Caco-2 (cell line): ENCODE results near the gene TRIM34. TPM values are rescaled to one million over a fixed set of nuclear protein-coding genes. Genes with fewer than 3 reads are reported as not detected.
"Not testable (repeated sequence)": the region's sequence is repeated elsewhere in the genome, so short reads cannot be mapped to it uniquely, and the experiment has no call there.

Experiments
- BruUV-seq: library from RNA; stranded (reverse); fragments of 400-500 nt; replicated peaks from 2 replicates; lab custom pipeline; 2021; lab: Mats Ljungman, UMichigan
- CTCF ChIA-PET: fragments of 300-600 bp; sonication (Branson Sonifier 250); formaldehyde crosslinking; loops from one replicate; lab custom pipeline; 2022; ENCODE audit warnings: antibody characterized with exemption; lab: Charles Lee
- POLR2A ChIA-PET: fragments of 300-600 bp; sonication (Branson Sonifier 250); formaldehyde crosslinking; loops from one replicate; lab custom pipeline; 2022; ENCODE audit warnings: antibody characterized with exemption; lab: Charles Lee
- DNase-seq, 2 experiments: peaks; one replicate each; pipeline versions ENCODE4 v3.0.0 to v3.0.0-alpha.2; 2020 to 2022
- H3K27me3 ChIP-seq: replicated peaks from 2 replicates; pipeline ENCODE4 v1.6.0; 2011; ENCODE audit warnings: low read length; ENCODE audit not compliant: control insufficient read depth, insufficient read depth
- H3K36me3 ChIP-seq: 2 replicates; pipeline ENCODE4 v1.5.1; 2011; ENCODE audit warnings: low read length; ENCODE audit not compliant: control insufficient read depth, insufficient read depth
- H3K4me1 ChIP-seq: fragments of 250-450 bp; sonication (Bioruptor Pico); 2 replicates; pipeline ENCODE4 v1.5.1; 2020; ENCODE audit warnings: mild to moderate bottlenecking
- H3K4me3 ChIP-seq: 2 replicates; pipeline ENCODE4 v1.5.1; 2011; ENCODE audit warnings: low read depth, mild to moderate bottlenecking, control low read depth, low read length
- H3K9me3 ChIP-seq: fragments of 250-450 bp; sonication (Bioruptor Pico); 2 replicates; pipeline ENCODE4 v1.5.1; 2020; ENCODE audit warnings: mild to moderate bottlenecking, moderate library complexity
- H3K27ac Mint-ChIP-seq: one replicate; pipeline ENCODE4 v1.8.0; 2022; ENCODE audit warnings: mixed read lengths; ENCODE audit not compliant: unreplicated experiment
- H3K27me3 Mint-ChIP-seq: one replicate; pipeline ENCODE4 v1.8.0; 2022; ENCODE audit warnings: mixed read lengths; ENCODE audit not compliant: insufficient read depth, unreplicated experiment
- H3K36me3 Mint-ChIP-seq: one replicate; pipeline ENCODE4 v1.8.0; 2022; ENCODE audit warnings: mild to moderate bottlenecking, mixed read lengths; ENCODE audit not compliant: insufficient read depth, unreplicated experiment
- H3K4me1 Mint-ChIP-seq: one replicate; pipeline ENCODE4 v1.8.0; 2022; ENCODE audit warnings: low read depth, mixed read lengths; ENCODE audit not compliant: unreplicated experiment
- H3K4me3 Mint-ChIP-seq: one replicate; pipeline ENCODE4 v1.8.0; 2022; ENCODE audit warnings: mild to moderate bottlenecking, moderate library complexity, mixed read lengths; ENCODE audit not compliant: unreplicated experiment
- H3K9me3 Mint-ChIP-seq: one replicate; pipeline ENCODE4 v1.8.0; 2022; ENCODE audit warnings: mixed read lengths; ENCODE audit not compliant: unreplicated experiment
- intact Hi-C: fragments of 100-400 bp; cut with micrococcal nuclease; formaldehyde crosslinking; loops from one replicate; pipeline ENCODE4 v1.10.0; 2022; ENCODE audit not compliant: unreplicated experiment
- total RNA-seq: library from RNA; stranded (reverse); gene quantifications from 2 replicates; pipeline ENCODE4 v1.2.3, GENCODE V29; 2022
- TF ChIP-seq, protein P1 (sequence below), 2 experiments: fragments of 200-600 bp in 1 of 2; IDR thresholded peaks; 1 replicate in 1 of 2; 2 replicates in 1 of 2; pipeline versions ENCODE4 v1.5.1 to v1.8.0; 2011 to 2022; ENCODE audit warnings: antibody characterized with exemption in 1 of 2, control low read depth in 1 of 2, inconsistent platforms in 1 of 2, low read depth in 1 of 2, low read length in 1 of 2, mild to moderate bottlenecking in 1 of 2, moderate library complexity in 1 of 2; ENCODE audit not compliant: insufficient read depth in 1 of 2, severe bottlenecking in 1 of 2, unreplicated experiment in 1 of 2

Gene TRIM34
- total RNA-seq, 1 experiment from 2014 or later = 4.3 TPM

GRCh38 chr11:5596607-5597201, 28.1 kb upstream of the TRIM34 start, which contains the start of gene TRIM6:
TRIM6 (plus strand) TSS chr11:5596637; CDS start chr11:5596898, 261 bp downstream.
- peak; percentile 34 to 49 for DNase-seq
- Histone ChIP-seq H3K27me3 (no peaks in the 10 kb centered on the region), H3K4me3 (peak within 1 kb of the TSS; percentile 23), H3K9me3 (no peaks in the 10 kb centered on the region), H3K36me3 (no peaks in the 10 kb centered on the region), H3K4me1 (peaks cover 4% of the 10 kb centered on the region; the same call in 1 of the 2 replicates)
- intact Hi-C loops = no loop called here
- BruUV-seq = no TSS peak
- TF ChIP-seq, protein P1, sequence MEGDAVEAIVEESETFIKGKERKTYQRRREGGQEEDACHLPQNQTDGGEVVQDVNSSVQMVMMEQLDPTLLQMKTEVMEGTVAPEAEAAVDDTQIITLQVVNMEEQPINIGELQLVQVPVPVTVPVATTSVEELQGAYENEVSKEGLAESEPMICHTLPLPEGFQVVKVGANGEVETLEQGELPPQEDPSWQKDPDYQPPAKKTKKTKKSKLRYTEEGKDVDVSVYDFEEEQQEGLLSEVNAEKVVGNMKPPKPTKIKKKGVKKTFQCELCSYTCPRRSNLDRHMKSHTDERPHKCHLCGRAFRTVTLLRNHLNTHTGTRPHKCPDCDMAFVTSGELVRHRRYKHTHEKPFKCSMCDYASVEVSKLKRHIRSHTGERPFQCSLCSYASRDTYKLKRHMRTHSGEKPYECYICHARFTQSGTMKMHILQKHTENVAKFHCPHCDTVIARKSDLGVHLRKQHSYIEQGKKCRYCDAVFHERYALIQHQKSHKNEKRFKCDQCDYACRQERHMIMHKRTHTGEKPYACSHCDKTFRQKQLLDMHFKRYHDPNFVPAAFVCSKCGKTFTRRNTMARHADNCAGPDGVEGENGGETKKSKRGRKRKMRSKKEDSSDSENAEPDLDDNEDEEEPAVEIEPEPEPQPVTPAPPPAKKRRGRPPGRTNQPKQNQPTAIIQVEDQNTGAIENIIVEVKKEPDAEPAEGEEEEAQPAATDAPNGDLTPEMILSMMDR (IDR thresholded peaks at IDR 0.05; ENCODE audit: insufficient read depth in 1 of 2, low read depth in 1 of 2, low read length in 1 of 2, severe bottlenecking in 1 of 2, unreplicated experiment in 1 of 2) = no peak
- Mint-ChIP-seq H3K27ac (no peak within 1 kb of the TSS), H3K9me3 (no peaks in the 10 kb centered on the region), H3K4me1 (no peaks in the 10 kb centered on the region), H3K36me3 (no peaks in the 10 kb centered on the region), H3K27me3 (no peaks in the 10 kb centered on the region), H3K4me3 (peak within 1 kb of the TSS; percentile 67)
- ChIA-PET POLR2A (interaction anchor here (0.7 kb wide), 1 partner anchor 24 kb away, joined by 3 read pairs; no protein-coding TSS in a partner anchor), CTCF (no interaction called here)

DNA sequence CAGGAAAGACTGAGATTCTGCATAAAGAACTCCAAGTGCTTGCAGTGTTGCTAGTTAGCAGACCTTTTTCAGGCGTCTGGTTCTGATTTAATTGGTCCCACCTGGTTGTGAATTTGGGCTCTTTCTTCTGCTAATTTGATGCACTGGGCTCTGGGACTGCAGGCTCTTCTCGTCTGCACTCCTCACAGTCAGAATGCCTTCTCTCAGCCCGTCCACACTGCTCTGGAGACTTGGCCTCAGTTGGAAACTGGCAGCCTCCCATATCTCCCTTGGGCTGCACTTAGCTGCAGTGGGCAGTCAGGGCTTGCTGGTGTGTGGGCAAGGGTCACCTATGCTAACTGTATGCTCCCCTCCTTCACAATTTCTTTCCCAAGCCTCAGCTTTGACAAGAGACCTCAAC, 26.8 kb upstream of the TRIM34 start:
- no peaks in the 10 kb centered on the region for H3K27me3 Mint-ChIP-seq
- no TSS peak for BruUV-seq
- H3K4me1 Mint-ChIP-seq = no peaks in the 10 kb centered on the region
- Histone ChIP-seq H3K4me3 (no peak overlapping the region), H3K9me3 (no peaks in the 10 kb centered on the region), H3K36me3 (no peaks in the 10 kb centered on the region), H3K27me3 (no peaks in the 10 kb centered on the region), H3K4me1 (no peaks in the 10 kb centered on the region)
- TF ChIP-seq, protein P1 (IDR thresholded peaks at IDR 0.05; ENCODE audit: insufficient read depth in 1 of 2, low read depth in 1 of 2, low read length in 1 of 2, severe bottlenecking in 1 of 2, unreplicated experiment in 1 of 2) = no peak
- H3K9me3 Mint-ChIP-seq = no peaks in the 10 kb centered on the region
- no peaks in the 10 kb centered on the region for H3K36me3 Mint-ChIP-seq
- intact Hi-C loops = no loop called here
- ChIA-PET POLR2A (no interaction called here), CTCF (no interaction called here)
- no peak overlapping the region for H3K4me3 Mint-ChIP-seq
- no peak overlapping the region for H3K27ac Mint-ChIP-seq
- no peak for DNase-seq

GRCh38 chr11:5600374-5600851, 24.4 kb upstream of the TRIM34 start:
- Mint-ChIP-seq H3K27me3 (no peaks in the 10 kb centered on the region), H3K36me3 (no peaks in the 10 kb centered on the region), H3K27ac (no peak overlapping the region), H3K9me3 (no peaks in the 10 kb centered on the region), H3K4me3 (no peak overlapping the region), H3K4me1 (no peaks in the 10 kb centered on the region)
- Histone ChIP-seq H3K4me1 (no peaks in the 10 kb centered on the region), H3K27me3 (no peaks in the 10 kb centered on the region), H3K9me3 (no peaks in the 10 kb centered on the region), H3K36me3 (no peaks in the 10 kb centered on the region), H3K4me3 (no peak overlapping the region)
- intact Hi-C loops = loop anchor here (1.0 to 2.0 kb wide), 6 partner anchors 20 to 291 kb away; partner anchors contain the start of genes OR52N2 and TRIM5
- POLR2A ChIA-PET = no interaction called here
- CTCF ChIA-PET = interaction anchor here (0.8 to 1.6 kb wide), 5 partner anchors 21 to 291 kb away, joined by 3 to 7 read pairs (median 4); partner anchors contain the start of gene TRIM5
- DNase-seq = peak; percentile 74 to 77
- no TSS peak for BruUV-seq
- TF ChIP-seq, protein P1 (IDR thresholded peaks at IDR 0.05; ENCODE audit: insufficient read depth in 1 of 2, low read depth in 1 of 2, low read length in 1 of 2, severe bottlenecking in 1 of 2, unreplicated experiment in 1 of 2) = peak; percentile 87 to 95

GRCh38 chr11:5602791-5603190, 22.0 kb upstream of the TRIM34 start:
- H3K27me3 ChIP-seq, H3K4me3 ChIP-seq, CTCF ChIA-PET, H3K9me3 ChIP-seq, H3K4me1 Mint-ChIP-seq, H3K36me3 Mint-ChIP-seq, BruUV-seq, H3K27ac Mint-ChIP-seq, H3K27me3 Mint-ChIP-seq, H3K4me3 Mint-ChIP-seq, DNase-seq, POLR2A ChIA-PET, H3K4me1 ChIP-seq, intact Hi-C loops, H3K9me3 Mint-ChIP-seq, H3K36me3 ChIP-seq: not testable (repeated sequence)
